Lower leg skin (tissue), 3 donors: ENCODE measurements around the gene KDM2B.
"Not testable (repeated sequence)": the region's sequence is repeated elsewhere in the genome, so short reads cannot be mapped to it uniquely, and the experiment has no call there.

Experiments used
- POLR2A ChIP-seq, 2 donors: fragments of 450-650 bp; IDR thresholded peaks; one replicate each; pipeline ENCODE4 v1.6.1; 2016 to 2017; ENCODE audit warnings: antibody characterized with exemption in 2 of 2, mild to moderate bottlenecking in 1 of 2, moderate library complexity in 1 of 2
- TF ChIP-seq, protein P1 (sequence below), 3 donors: fragments of 450-650 bp; IDR thresholded peaks; one replicate each; pipeline ENCODE4 v1.5.1; 2016; ENCODE audit warnings: antibody characterized with exemption in 3 of 3, mild to moderate bottlenecking in 3 of 3, moderate library complexity in 2 of 3

DNA sequence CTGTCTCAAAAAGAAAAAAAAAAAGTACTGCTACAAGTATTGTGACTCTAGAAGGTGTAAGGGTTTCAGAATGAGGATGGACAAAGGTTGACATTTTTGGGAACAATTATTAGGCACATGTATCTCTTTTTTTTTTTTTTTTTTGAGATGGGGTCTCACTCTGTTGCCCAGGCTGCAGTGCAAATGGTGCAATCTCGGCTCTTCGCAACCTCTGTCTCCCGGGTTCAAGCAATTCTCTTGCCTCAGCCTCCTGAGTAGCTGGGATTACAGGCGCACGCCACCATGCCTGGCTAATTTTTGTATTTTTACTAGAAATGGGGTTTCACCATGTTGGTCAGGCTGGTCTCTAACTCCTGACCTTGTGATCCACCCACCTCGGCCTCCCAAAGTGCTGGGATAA is 195.9 kb downstream of the KDM2B start:
- TF ChIP-seq, protein P1, sequence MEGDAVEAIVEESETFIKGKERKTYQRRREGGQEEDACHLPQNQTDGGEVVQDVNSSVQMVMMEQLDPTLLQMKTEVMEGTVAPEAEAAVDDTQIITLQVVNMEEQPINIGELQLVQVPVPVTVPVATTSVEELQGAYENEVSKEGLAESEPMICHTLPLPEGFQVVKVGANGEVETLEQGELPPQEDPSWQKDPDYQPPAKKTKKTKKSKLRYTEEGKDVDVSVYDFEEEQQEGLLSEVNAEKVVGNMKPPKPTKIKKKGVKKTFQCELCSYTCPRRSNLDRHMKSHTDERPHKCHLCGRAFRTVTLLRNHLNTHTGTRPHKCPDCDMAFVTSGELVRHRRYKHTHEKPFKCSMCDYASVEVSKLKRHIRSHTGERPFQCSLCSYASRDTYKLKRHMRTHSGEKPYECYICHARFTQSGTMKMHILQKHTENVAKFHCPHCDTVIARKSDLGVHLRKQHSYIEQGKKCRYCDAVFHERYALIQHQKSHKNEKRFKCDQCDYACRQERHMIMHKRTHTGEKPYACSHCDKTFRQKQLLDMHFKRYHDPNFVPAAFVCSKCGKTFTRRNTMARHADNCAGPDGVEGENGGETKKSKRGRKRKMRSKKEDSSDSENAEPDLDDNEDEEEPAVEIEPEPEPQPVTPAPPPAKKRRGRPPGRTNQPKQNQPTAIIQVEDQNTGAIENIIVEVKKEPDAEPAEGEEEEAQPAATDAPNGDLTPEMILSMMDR (IDR thresholded peaks at IDR 0.05): not testable (repeated sequence)
- TF ChIP-seq POLR2A (IDR thresholded peaks at IDR 0.05): not testable (repeated sequence)
